ENCODE results near the gene RANBP3.

DNA sequence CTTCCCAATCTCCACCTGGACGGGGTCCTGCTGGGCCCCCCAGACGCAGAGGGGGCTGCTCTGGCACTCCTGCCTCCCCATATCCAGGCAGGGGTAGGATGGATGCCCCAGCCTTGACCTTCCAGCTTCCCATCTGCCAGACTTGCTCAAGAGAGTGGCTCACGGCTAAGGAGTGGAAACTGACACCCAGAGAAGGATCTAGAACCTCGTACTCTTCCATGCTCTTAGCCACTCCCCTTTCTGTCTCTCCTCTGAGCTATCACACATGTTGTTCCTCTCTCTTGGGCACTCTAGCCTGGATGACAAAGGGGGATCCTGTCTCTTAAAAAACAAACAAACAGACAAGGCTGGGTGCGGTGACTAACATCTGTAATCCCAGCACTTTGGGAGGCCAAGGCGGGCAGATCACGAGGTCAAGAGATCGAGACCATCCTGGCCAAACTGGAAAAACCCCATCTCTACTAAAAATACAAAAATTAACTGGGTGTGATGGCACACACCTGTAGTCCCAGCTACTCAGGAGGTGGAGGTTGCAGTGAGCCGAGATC, 95.4 kb downstream of the RANBP3 start:
- TF ChIP-seq ZNF670 (tag by site-specific recombination; IDR thresholded peaks at IDR 0.05; ENCODE audit: low read depth) (no peak), CTCF (tag by site-specific recombination; IDR thresholded peaks at IDR 0.05) (no peak), ZBTB17 (tag by site-specific recombination; IDR thresholded peaks at IDR 0.05) (no peak), ZNF133 (tag by site-specific recombination; IDR thresholded peaks at IDR 0.05) (no peak)
